Astrocyte (in vitro differentiated cells and primary cell): ENCODE results near the gene SIAH3.

Experiments used
- CTCF ChIP-seq: IDR thresholded peaks from 2 replicates; pipeline ENCODE4 v1.5.1; 2011; ENCODE audit warnings: low read depth, mild to moderate bottlenecking, inconsistent platforms, low read length, moderate library complexity; ENCODE audit not compliant: insufficient read depth
- EZH2 ChIP-seq: IDR thresholded peaks from 2 replicates; pipeline ENCODE4 v1.6.1; 2012; ENCODE audit warnings: mild to moderate bottlenecking, low read length, inconsistent platforms; ENCODE audit not compliant: insufficient read depth

- TF ChIP-seq EZH2 (no peak), CTCF (no peak)
Observed at GRCh38 chr13:45870232-45870631, 18.7 kb upstream of the SIAH3 start.
